ENCODE data around the gene SHQ1.
A peak's percentile ranks its signal among the peaks of the same experiment; 100 is the strongest.

The SHQ1 gene

DNA sequence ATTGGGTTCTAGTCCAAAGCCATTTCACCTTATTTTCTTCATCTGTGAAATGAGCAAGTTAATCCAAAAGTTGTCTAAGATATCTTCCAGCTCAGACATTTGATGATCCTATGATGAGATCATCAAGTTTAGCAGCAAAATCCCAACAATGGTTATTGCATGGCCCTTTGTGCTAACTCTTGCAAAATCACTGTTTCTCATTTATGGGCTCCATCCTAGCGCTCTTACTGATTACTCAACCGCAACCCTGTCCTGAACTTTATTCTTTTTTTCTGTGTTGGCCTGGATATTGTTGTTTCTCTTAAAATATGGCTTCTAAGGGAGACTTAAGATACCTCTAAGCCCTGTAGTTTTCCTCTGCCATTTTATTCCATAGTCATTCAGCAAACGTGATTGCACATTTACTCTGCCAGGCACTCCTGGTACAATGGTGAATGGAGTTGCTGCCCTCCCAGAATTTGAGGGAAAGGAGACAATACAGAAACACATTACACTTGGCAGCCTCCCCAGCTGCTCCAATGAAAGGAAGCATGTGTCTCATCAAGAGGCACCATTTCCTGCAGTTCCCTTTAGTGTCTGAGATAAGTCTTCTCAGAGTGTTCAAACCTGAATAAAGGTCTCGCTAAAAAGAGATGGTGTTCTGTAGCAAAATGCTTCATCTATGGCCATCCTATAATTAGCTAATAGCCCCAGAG is 44.0 kb upstream of the SHQ1 start:
- no CpG with 5 or more reads among the region's 4 CpGs for WGBS (ENCODE audit: extremely low coverage, insufficient coverage, low lambda C conversion rate)
- no peaks in the 10 kb centered on the region for H3K79me2 ChIP-seq (ENCODE audit: control insufficient read depth, insufficient read depth, low read length)
- H3K4me3 ChIP-seq (ENCODE audit: low read length) = no peak overlapping the region
- no peak overlapping the region for H3K4ac ChIP-seq (ENCODE audit: low read depth, low read length)
- H3K23ac ChIP-seq (ENCODE audit: low read length) = no peak overlapping the region
- H3K18ac ChIP-seq (ENCODE audit: low read length) = no peak overlapping the region
- H4K5ac ChIP-seq (ENCODE audit: low read length) = no peak overlapping the region
- no peak overlapping the region for H3K56ac ChIP-seq (ENCODE audit: low read length)
- H3K9ac ChIP-seq (ENCODE audit: low read length) = no peak overlapping the region
- peaks cover 1% of the 10 kb centered on the region for H3K4me1 ChIP-seq (ENCODE audit: control insufficient read depth, low read depth, low read length)
- H3K36me3 ChIP-seq (ENCODE audit: control insufficient read depth, insufficient read depth, low read length) = no peaks in the 10 kb centered on the region
- H2AK5ac ChIP-seq (ENCODE audit: low read length) = no peak overlapping the region
- H2BK5ac ChIP-seq (ENCODE audit: low read length) = no peak overlapping the region
- H3K27ac ChIP-seq (ENCODE audit: low read depth, low read length) = no peak overlapping the region
- H4K8ac ChIP-seq (ENCODE audit: low read depth, low read length) = no peak overlapping the region
- H3K27me3 ChIP-seq (ENCODE audit: insufficient read depth, low read length, poor library complexity) = no peaks in the 10 kb centered on the region
- no peak overlapping the region for H2BK15ac ChIP-seq (replicated peaks; ENCODE audit: low read depth)
- no peak overlapping the region for H3K4me2 ChIP-seq (ENCODE audit: low read length)
- DNase-seq = no peak
- H2BK120ac ChIP-seq (ENCODE audit: low read depth, low read length) = no peak overlapping the region
- no peaks in the 10 kb centered on the region for H3K79me1 ChIP-seq (ENCODE audit: low read length)

DNA sequence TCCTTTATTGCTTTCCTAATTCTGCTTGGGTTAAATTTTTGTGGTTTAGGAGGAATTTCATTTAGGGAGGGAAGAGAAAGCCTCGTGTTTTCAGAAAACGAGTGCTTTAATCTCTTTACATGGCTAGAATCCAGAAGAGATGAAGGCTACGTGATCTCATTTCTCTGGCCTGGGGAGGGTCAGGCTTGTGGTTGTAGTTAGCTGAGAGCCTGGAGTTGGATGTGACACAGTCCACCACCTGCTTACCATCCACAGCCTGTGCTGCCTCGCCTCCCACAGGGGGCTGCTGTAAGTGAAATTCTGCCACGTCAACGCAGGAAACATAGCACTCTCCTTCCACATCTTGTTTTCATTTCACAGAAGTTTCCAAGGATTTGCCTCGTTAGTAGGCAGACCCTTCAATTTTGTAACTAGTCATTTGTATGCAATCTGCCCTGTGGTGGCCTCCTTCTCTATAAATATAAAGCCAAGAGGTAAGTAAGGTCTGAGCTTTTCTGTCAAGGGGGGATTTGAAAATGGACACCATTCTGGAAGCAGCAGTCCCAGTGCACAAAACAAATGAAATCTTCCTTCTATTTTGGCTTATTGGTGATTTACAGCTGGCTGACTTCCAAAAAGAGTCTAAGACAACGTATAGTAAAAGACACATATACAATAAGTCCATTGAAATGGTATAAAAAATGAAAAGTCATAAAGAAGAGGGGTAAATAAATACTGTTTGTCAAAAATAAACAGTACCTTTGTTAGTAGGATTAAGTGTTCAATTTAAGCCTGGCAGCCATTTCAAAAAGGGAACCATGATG is 43.0 kb upstream of the SHQ1 start:
- H3K36me3 ChIP-seq (ENCODE audit: control insufficient read depth, insufficient read depth, low read length) = no peaks in the 10 kb centered on the region
- H2BK5ac ChIP-seq (ENCODE audit: low read length) = no peak overlapping the region
- no peak overlapping the region for H3K56ac ChIP-seq (ENCODE audit: low read length)
- H3K4ac ChIP-seq (ENCODE audit: low read depth, low read length) = no peak overlapping the region
- H4K5ac ChIP-seq (ENCODE audit: low read length) = no peak overlapping the region
- H3K4me2 ChIP-seq (ENCODE audit: low read length) = no peak overlapping the region
- no peak overlapping the region for H3K4me3 ChIP-seq (ENCODE audit: low read length)
- H2AK5ac ChIP-seq (ENCODE audit: low read length) = no peak overlapping the region
- no peak overlapping the region for H2BK15ac ChIP-seq (replicated peaks; ENCODE audit: low read depth)
- H2BK120ac ChIP-seq (ENCODE audit: low read depth, low read length) = no peak overlapping the region
- no peaks in the 10 kb centered on the region for H3K27me3 ChIP-seq (ENCODE audit: insufficient read depth, low read length, poor library complexity)
- H3K79me2 ChIP-seq (ENCODE audit: control insufficient read depth, insufficient read depth, low read length) = no peaks in the 10 kb centered on the region
- peaks cover 2% of the 10 kb centered on the region for H3K4me1 ChIP-seq (ENCODE audit: control insufficient read depth, low read depth, low read length)
- no peak overlapping the region for H3K27ac ChIP-seq (ENCODE audit: low read depth, low read length)
- DNase-seq = no peak
- no peak overlapping the region for H3K18ac ChIP-seq (ENCODE audit: low read length)
- H3K23ac ChIP-seq (ENCODE audit: low read length) = no peak overlapping the region
- no peak overlapping the region for H4K8ac ChIP-seq (ENCODE audit: low read depth, low read length)
- no peaks in the 10 kb centered on the region for H3K79me1 ChIP-seq (ENCODE audit: low read length)
- WGBS (ENCODE audit: extremely low coverage, insufficient coverage, low lambda C conversion rate) = no CpG with 5 or more reads among the region's 8 CpGs
- H3K9ac ChIP-seq (ENCODE audit: low read length) = no peak overlapping the region

DNA sequence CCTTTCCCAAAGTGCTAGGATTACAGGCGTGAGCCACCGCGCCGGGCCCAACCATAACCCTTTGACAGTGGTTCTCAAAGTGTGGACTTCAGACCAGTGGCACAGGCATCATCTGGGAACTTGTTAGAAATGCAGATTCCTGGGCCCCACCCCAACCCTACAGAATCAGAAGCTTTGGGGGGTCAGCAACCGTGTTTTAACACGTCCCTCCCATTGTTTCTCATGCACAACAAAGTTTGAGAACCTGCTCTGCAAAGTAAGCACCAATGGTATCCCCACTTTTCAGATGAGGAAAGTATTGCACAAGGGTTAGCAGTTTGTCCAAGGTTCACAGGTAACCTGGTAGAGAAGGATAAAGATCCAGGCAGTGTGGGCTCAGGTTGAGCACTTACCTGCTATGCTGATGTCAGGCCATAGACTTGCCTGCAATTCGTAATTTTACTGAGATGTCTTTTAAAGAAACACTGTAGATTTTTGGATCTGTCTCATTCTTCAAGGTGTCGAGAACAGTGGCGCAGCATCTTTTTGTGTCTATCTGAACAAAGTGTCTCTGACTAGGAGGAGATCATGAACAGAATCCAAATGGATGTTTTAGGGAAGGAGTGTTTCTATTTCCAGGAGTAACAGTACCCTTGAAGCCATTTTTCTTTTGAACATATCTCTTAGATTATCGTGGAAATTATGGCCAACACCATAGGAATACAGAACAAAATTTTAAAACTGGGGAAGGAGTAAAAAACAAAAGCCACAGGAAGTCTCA is 42.1 kb upstream of the SHQ1 start:
- Histone ChIP-seq H3K4ac (ENCODE audit: low read depth, low read length) (no peak overlapping the region), H3K4me1 (ENCODE audit: control insufficient read depth, low read depth, low read length) (peaks cover 2% of the 10 kb centered on the region), H3K4me2 (ENCODE audit: low read length) (no peak overlapping the region), H3K79me2 (ENCODE audit: control insufficient read depth, insufficient read depth, low read length) (no peaks in the 10 kb centered on the region), H3K56ac (ENCODE audit: low read length) (no peak overlapping the region), H3K18ac (ENCODE audit: low read length) (no peak overlapping the region), H3K79me1 (ENCODE audit: low read length) (no peaks in the 10 kb centered on the region), H2BK5ac (ENCODE audit: low read length) (no peak overlapping the region), H3K36me3 (ENCODE audit: control insufficient read depth, insufficient read depth, low read length) (no peaks in the 10 kb centered on the region), H2BK15ac (replicated peaks; ENCODE audit: low read depth) (no peak overlapping the region), H3K23ac (ENCODE audit: low read length) (no peak overlapping the region), H3K27ac (ENCODE audit: low read depth, low read length) (no peak overlapping the region), H3K4me3 (ENCODE audit: low read length) (no peak overlapping the region), H3K27me3 (ENCODE audit: insufficient read depth, low read length, poor library complexity) (no peaks in the 10 kb centered on the region), H4K5ac (ENCODE audit: low read length) (no peak overlapping the region), H3K9ac (ENCODE audit: low read length) (no peak overlapping the region), H4K8ac (ENCODE audit: low read depth, low read length) (no peak overlapping the region), H2BK120ac (ENCODE audit: low read depth, low read length) (no peak overlapping the region), H2AK5ac (ENCODE audit: low read length) (no peak overlapping the region)
- no peak for DNase-seq
- WGBS (ENCODE audit: extremely low coverage, insufficient coverage, low lambda C conversion rate) = no CpG with 5 or more reads among the region's 10 CpGs

DNA sequence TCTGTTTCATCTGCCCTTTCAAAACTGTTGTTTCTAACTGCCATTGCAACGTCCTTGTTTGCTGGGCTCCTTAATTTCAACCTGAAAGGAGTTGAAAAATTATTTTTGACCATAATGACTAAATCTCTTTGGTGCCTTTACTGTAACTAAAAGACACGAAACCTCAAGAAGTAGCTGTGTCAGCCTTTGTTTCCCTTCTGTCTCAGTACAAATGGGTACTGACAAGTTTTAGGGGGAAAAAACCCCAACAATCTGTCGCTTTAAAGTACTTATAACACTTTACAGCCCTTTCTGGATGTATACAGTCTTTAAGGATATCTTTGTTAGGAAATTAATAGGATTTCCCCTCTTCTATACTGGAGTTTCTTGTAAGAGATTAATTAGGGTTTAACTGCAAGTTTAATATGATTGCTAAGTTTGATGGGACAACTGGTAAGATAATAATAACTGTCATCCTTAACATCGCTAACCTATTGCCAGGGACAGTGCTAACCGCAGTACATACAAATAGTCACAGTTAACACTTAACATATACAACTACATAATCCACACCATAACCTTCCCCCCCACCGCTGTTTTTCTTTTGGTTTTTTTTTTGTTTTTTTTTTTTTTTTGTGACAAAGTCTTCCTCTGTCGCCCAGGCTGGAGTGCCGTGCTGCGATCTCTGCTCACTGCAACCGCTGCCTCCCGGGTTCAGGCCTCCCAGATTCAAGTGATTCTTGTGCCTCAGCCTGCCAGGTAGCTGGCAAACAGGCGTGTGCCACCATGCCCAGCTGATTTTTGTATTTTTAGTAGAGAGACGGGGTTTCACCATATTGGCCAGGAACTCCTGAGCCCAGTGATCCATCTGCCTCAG is 41.3 kb upstream of the SHQ1 start:
- Histone ChIP-seq H2BK15ac (replicated peaks; ENCODE audit: low read depth) (no peak overlapping the region), H3K4me3 (ENCODE audit: low read length) (no peak overlapping the region)
- WGBS (ENCODE audit: extremely low coverage, insufficient coverage, low lambda C conversion rate) = 100% methylated on average over 1 of the region's 13 CpGs

DNA sequence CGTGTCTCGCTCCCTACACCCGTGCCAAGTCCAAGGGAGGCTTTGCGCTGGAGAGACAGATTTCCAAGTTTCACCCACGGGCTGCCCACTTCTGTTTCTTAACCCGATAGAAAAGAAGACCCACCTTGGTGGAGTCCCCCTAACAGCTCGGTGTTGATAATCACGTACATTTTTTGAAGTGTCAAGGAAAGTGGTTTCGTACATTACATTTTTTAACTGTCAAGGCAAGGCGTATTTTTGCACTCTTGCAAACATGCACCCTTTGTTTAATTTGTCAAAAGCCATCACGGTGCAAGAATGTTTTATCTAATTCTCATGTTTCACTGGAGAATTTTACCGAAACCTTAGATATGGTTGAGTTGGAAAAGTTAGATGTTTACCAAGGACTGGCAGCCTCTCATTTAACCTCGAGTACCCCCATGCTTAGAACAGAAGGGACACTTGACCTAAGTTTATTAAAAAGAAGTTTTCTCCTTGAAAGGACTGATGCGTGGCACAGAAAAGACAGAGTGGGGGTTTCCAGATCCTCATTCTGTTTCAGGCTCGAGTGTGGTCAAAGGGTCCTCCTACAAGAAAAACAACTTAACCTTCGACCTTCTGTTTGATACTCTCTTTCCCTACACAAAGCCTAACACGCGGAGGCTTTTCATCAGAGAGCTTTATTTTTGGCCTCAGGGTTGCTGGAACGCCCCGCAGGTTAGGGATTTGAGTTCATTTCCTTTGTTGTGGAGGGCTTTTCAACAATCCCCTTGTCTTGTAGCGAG is 40.5 kb upstream of the SHQ1 start:
- no CpG with 5 or more reads among the region's 21 CpGs for WGBS (ENCODE audit: extremely low coverage, insufficient coverage, low lambda C conversion rate)
- DNase-seq = peak; percentile 65
- H2BK15ac ChIP-seq (replicated peaks; ENCODE audit: low read depth) = no peak overlapping the region

More for the DNA sequence above, 41.3 kb upstream of the SHQ1 start:
- DNase-seq = no peak
- Histone ChIP-seq H3K36me3 (ENCODE audit: control insufficient read depth, insufficient read depth, low read length) (no peaks in the 10 kb centered on the region), H3K79me1 (ENCODE audit: low read length) (no peaks in the 10 kb centered on the region), H4K5ac (ENCODE audit: low read length) (no peak overlapping the region), H3K4ac (ENCODE audit: low read depth, low read length) (no peak overlapping the region), H2BK120ac (ENCODE audit: low read depth, low read length) (no peak overlapping the region), H3K79me2 (ENCODE audit: control insufficient read depth, insufficient read depth, low read length) (no peaks in the 10 kb centered on the region), H2AK5ac (ENCODE audit: low read length) (no peak overlapping the region), H4K8ac (ENCODE audit: low read depth, low read length) (no peak overlapping the region), H3K9ac (ENCODE audit: low read length) (peak overlapping the region; percentile 28), H3K27me3 (ENCODE audit: insufficient read depth, low read length, poor library complexity) (no peaks in the 10 kb centered on the region), H3K27ac (ENCODE audit: low read depth, low read length) (no peak overlapping the region), H3K18ac (ENCODE audit: low read length) (peak overlapping the region; percentile 23), H3K56ac (ENCODE audit: low read length) (peak overlapping the region; percentile 5), H3K4me2 (ENCODE audit: low read length) (no peak overlapping the region), H3K23ac (ENCODE audit: low read length) (no peak overlapping the region), H3K4me1 (ENCODE audit: control insufficient read depth, low read depth, low read length) (peaks cover 2% of the 10 kb centered on the region), H2BK5ac (ENCODE audit: low read length) (no peak overlapping the region)

More for the DNA sequence above, 40.5 kb upstream of the SHQ1 start:
- H3K79me1 ChIP-seq (ENCODE audit: low read length) = no peaks in the 10 kb centered on the region
- no peak overlapping the region for H3K27ac ChIP-seq (ENCODE audit: low read depth, low read length)
- no peaks in the 10 kb centered on the region for H3K27me3 ChIP-seq (ENCODE audit: insufficient read depth, low read length, poor library complexity)
- no peaks in the 10 kb centered on the region for H3K79me2 ChIP-seq (ENCODE audit: control insufficient read depth, insufficient read depth, low read length)
- H3K23ac ChIP-seq (ENCODE audit: low read length) = no peak overlapping the region
- H3K4me1 ChIP-seq (ENCODE audit: control insufficient read depth, low read depth, low read length) = peaks cover 2% of the 10 kb centered on the region
- H4K5ac ChIP-seq (ENCODE audit: low read length) = no peak overlapping the region
- H2AK5ac ChIP-seq (ENCODE audit: low read length) = no peak overlapping the region
- H3K56ac ChIP-seq (ENCODE audit: low read length) = peak overlapping the region; percentile 69
- H2BK5ac ChIP-seq (ENCODE audit: low read length) = no peak overlapping the region
- peak overlapping the region; percentile 95 for H3K4me2 ChIP-seq (ENCODE audit: low read length)
- peak overlapping the region; percentile 48 for H3K4me3 ChIP-seq (ENCODE audit: low read length)
- peak overlapping the region; percentile 64 for H2BK120ac ChIP-seq (ENCODE audit: low read depth, low read length)
- H3K9ac ChIP-seq (ENCODE audit: low read length) = peak overlapping the region; percentile 69
- H3K18ac ChIP-seq (ENCODE audit: low read length) = peak overlapping the region; percentile 90
- H3K36me3 ChIP-seq (ENCODE audit: control insufficient read depth, insufficient read depth, low read length) = no peaks in the 10 kb centered on the region
- no peak overlapping the region for H3K4ac ChIP-seq (ENCODE audit: low read depth, low read length)
- H4K8ac ChIP-seq (ENCODE audit: low read depth, low read length) = no peak overlapping the region
